ENCODE measurements around the gene RGMB.

RGMB gene

GRCh38 chr5:98798847-98799246 is 25.4 kb downstream of the RGMB start:
- no peak overlapping the region for H3K9ac ChIP-seq (ENCODE audit: low read length)
- H3K27ac ChIP-seq (ENCODE audit: low read length) = no peak overlapping the region
- TF ChIP-seq EZH2 (optimal IDR thresholded peaks at IDR 0.05; ENCODE audit: low read depth, low read length) = no peak
- no peak for TF ChIP-seq CTCF (IDR thresholded peaks at IDR 0.05; ENCODE audit: low read length)
- TF ChIP-seq EZH2phosphoT487 (IDR thresholded peaks at IDR 0.05; ENCODE audit: low read length) = no peak
- no peaks in the 10 kb centered on the region for H3K9me3 ChIP-seq (replicated peaks; ENCODE audit: insufficient read depth, low read length)
- peaks cover 5% of the 10 kb centered on the region; the same call in 1 of the 2 replicates for H3K4me1 ChIP-seq (ENCODE audit: low read length)
- H3K36me3 ChIP-seq (replicated peaks; ENCODE audit: insufficient read depth, low read length) = no peaks in the 10 kb centered on the region
- H3K4me2 ChIP-seq (ENCODE audit: low read depth, low read length) = no peak overlapping the region
- H3F3A ChIP-seq (ENCODE audit: insufficient read depth, low read length) = no peaks in the 10 kb centered on the region
- H3K4me3 ChIP-seq (ENCODE audit: low read length) = no peak overlapping the region
- no peaks in the 10 kb centered on the region for H3K27me3 ChIP-seq (replicated peaks; ENCODE audit: insufficient read depth, low read length)
- H2AFZ ChIP-seq (ENCODE audit: low read length) = no peak overlapping the region
- no peaks in the 10 kb centered on the region for H4K20me1 ChIP-seq (ENCODE audit: insufficient read depth, low read length)
- no peaks in the 10 kb centered on the region for H3K9me2 ChIP-seq (replicated peaks; ENCODE audit: insufficient read depth, low read length)
- DNase-seq = no peak
- no peaks in the 10 kb centered on the region for H3K79me2 ChIP-seq (ENCODE audit: low read length)

GRCh38 chr5:98804066-98804465 is 30.6 kb downstream of the RGMB start:
- H3K4me2 ChIP-seq (ENCODE audit: low read depth, low read length) = no peak overlapping the region
- H3K27ac ChIP-seq (ENCODE audit: low read length) = no peak overlapping the region
- DNase-seq = no peak
- H3K4me1 ChIP-seq (ENCODE audit: low read length) = peaks cover 5% of the 10 kb centered on the region; the same call in 1 of the 2 replicates
- no peaks in the 10 kb centered on the region for H3K36me3 ChIP-seq (replicated peaks; ENCODE audit: insufficient read depth, low read length)
- TF ChIP-seq CTCF (IDR thresholded peaks at IDR 0.05; ENCODE audit: low read length) = no peak
- no peak for TF ChIP-seq EZH2phosphoT487 (IDR thresholded peaks at IDR 0.05; ENCODE audit: low read length)
- TF ChIP-seq EZH2 (optimal IDR thresholded peaks at IDR 0.05; ENCODE audit: low read depth, low read length) = no peak
- H3K79me2 ChIP-seq (ENCODE audit: low read length) = no peaks in the 10 kb centered on the region
- H3K9me3 ChIP-seq (replicated peaks; ENCODE audit: insufficient read depth, low read length) = no peaks in the 10 kb centered on the region
- H3K4me3 ChIP-seq (ENCODE audit: low read length) = no peak overlapping the region
- H3F3A ChIP-seq (ENCODE audit: insufficient read depth, low read length) = no peaks in the 10 kb centered on the region
- no peaks in the 10 kb centered on the region for H3K9me2 ChIP-seq (replicated peaks; ENCODE audit: insufficient read depth, low read length)
- H4K20me1 ChIP-seq (ENCODE audit: insufficient read depth, low read length) = no peaks in the 10 kb centered on the region
- H2AFZ ChIP-seq (ENCODE audit: low read length) = no peak overlapping the region
- no peaks in the 10 kb centered on the region for H3K27me3 ChIP-seq (replicated peaks; ENCODE audit: insufficient read depth, low read length)
- H3K9ac ChIP-seq (ENCODE audit: low read length) = no peak overlapping the region

- Histone ChIP-seq H3K9me2 (replicated peaks; ENCODE audit: insufficient read depth, low read length) (no peaks in the 10 kb centered on the region), H3K27me3 (replicated peaks; ENCODE audit: insufficient read depth, low read length) (no peaks in the 10 kb centered on the region), H3F3A (ENCODE audit: insufficient read depth, low read length) (no peaks in the 10 kb centered on the region), H3K9ac (ENCODE audit: low read length) (no peak overlapping the region), H3K27ac (ENCODE audit: low read length) (no peak overlapping the region), H3K4me3 (ENCODE audit: low read length) (no peak overlapping the region), H2AFZ (ENCODE audit: low read length) (no peak overlapping the region), H4K20me1 (ENCODE audit: insufficient read depth, low read length) (no peaks in the 10 kb centered on the region), H3K79me2 (ENCODE audit: low read length) (no peaks in the 10 kb centered on the region), H3K4me2 (ENCODE audit: low read depth, low read length) (no peak overlapping the region), H3K9me3 (replicated peaks; ENCODE audit: insufficient read depth, low read length) (no peaks in the 10 kb centered on the region), H3K4me1 (ENCODE audit: low read length) (peaks cover 5% of the 10 kb centered on the region; the same call in 1 of the 2 replicates), H3K36me3 (replicated peaks; ENCODE audit: insufficient read depth, low read length) (no peaks in the 10 kb centered on the region)
- TF ChIP-seq EZH2phosphoT487 (IDR thresholded peaks at IDR 0.05; ENCODE audit: low read length) = no peak
- no peak for TF ChIP-seq CTCF (IDR thresholded peaks at IDR 0.05; ENCODE audit: low read length)
- TF ChIP-seq EZH2 (optimal IDR thresholded peaks at IDR 0.05; ENCODE audit: low read depth, low read length) = no peak
- DNase-seq = no peak
These were observed 31.6 kb downstream of the RGMB start for GRCh38 chr5:98805070-98805469.

Data from MM.1S (cell line).